ENCODE measurements around the gene COQ8A. TPM values are rescaled to one million over a fixed set of nuclear protein-coding genes. Genes with fewer than 3 reads are reported as not detected.
A peak's percentile ranks its signal among the peaks of the same experiment; 100 is the strongest.

COQ8A gene
- total and polyA plus RNA-seq, 2 donors (not counting 1 experiment from before 2014, with no cell fraction given), result 3.8 to 19.7 TPM

GRCh38 chr1:226901421-226901820 is 38.7 kb upstream of the COQ8A start:
- no peak overlapping the region for H3K27ac ChIP-seq (ENCODE audit: insufficient read depth, low read length)
- no peak for TF ChIP-seq CTCF (conservative IDR thresholded peaks at IDR 0.05 in 1 of 2, IDR thresholded peaks at IDR 0.05 in 1 of 2; ENCODE audit: low read depth in 1 of 2, low read length in 2 of 2)
- TF ChIP-seq EZH2 (IDR thresholded peaks at IDR 0.05; ENCODE audit: low read length, missing control alignments), result no peak
- H3K4me2 ChIP-seq (ENCODE audit: extremely low read depth, insufficient read depth, low read length), result no peak overlapping the region

GRCh38 chr1:226902601-226903000 is 37.5 kb upstream of the COQ8A start:
- no peak overlapping the region for H3K4me3 ChIP-seq (replicated peaks in 1 of 4; ENCODE audit: control extremely low read depth in 1 of 4, insufficient read depth in 1 of 4, low read depth in 3 of 4, low read length in 4 of 4)
- no peaks in the 10 kb centered on the region for H4K20me1 ChIP-seq (ENCODE audit: control insufficient read depth, extremely low read depth, insufficient read depth, low read length)
- H3K9me3 ChIP-seq (ENCODE audit: control insufficient read depth, insufficient read depth, low read depth, low read length), result no peaks in the 10 kb centered on the region
- no peak for TF ChIP-seq EZH2 (IDR thresholded peaks at IDR 0.05; ENCODE audit: low read length, missing control alignments)
- no peak for TF ChIP-seq CTCF (conservative IDR thresholded peaks at IDR 0.05 in 1 of 2, IDR thresholded peaks at IDR 0.05 in 1 of 2; ENCODE audit: low read depth in 1 of 2, low read length in 2 of 2)
- H3K4me2 ChIP-seq (ENCODE audit: extremely low read depth, insufficient read depth, low read length), result no peak overlapping the region
- no peak overlapping the region for H3K9ac ChIP-seq (ENCODE audit: insufficient read depth, low read length)
- DNase-seq (ENCODE audit: low read depth in 2 of 2), result no peak
- H2AFZ ChIP-seq (ENCODE audit: low read length), result no peak overlapping the region
- no peaks in the 10 kb centered on the region for H3K27me3 ChIP-seq (ENCODE audit: control insufficient read depth, insufficient read depth, low read length)
- H3K36me3 ChIP-seq (ENCODE audit: control insufficient read depth, insufficient read depth, low read length), result peaks cover 2% of the 10 kb centered on the region
- no peaks in the 10 kb centered on the region for H3K79me2 ChIP-seq (ENCODE audit: control insufficient read depth, insufficient read depth, low read length)
- no peaks in the 10 kb centered on the region for H3K4me1 ChIP-seq (ENCODE audit: control insufficient read depth, extremely low read depth, insufficient read depth, low read length)
- H3K27ac ChIP-seq (ENCODE audit: insufficient read depth, low read length), result no peak overlapping the region

More at GRCh38 chr1:226901421-226901820, 38.7 kb upstream of the COQ8A start:
- no peak overlapping the region for H3K9ac ChIP-seq (ENCODE audit: insufficient read depth, low read length)
- no peaks in the 10 kb centered on the region for H3K79me2 ChIP-seq (ENCODE audit: control insufficient read depth, insufficient read depth, low read length)
- no peak overlapping the region for H2AFZ ChIP-seq (ENCODE audit: low read length)
- H4K20me1 ChIP-seq (ENCODE audit: control insufficient read depth, extremely low read depth, insufficient read depth, low read length), result no peaks in the 10 kb centered on the region
- H3K4me1 ChIP-seq (ENCODE audit: control insufficient read depth, extremely low read depth, insufficient read depth, low read length), result no peaks in the 10 kb centered on the region
- no peaks in the 10 kb centered on the region for H3K27me3 ChIP-seq (ENCODE audit: control insufficient read depth, insufficient read depth, low read length)
- no peak overlapping the region for H3K4me3 ChIP-seq (replicated peaks in 1 of 4; ENCODE audit: control extremely low read depth in 1 of 4, insufficient read depth in 1 of 4, low read depth in 3 of 4, low read length in 4 of 4)
- H3K9me3 ChIP-seq (ENCODE audit: control insufficient read depth, insufficient read depth, low read depth, low read length), result no peaks in the 10 kb centered on the region
- no peak for DNase-seq (ENCODE audit: low read depth in 2 of 2)
- peaks cover 2% of the 10 kb centered on the region for H3K36me3 ChIP-seq (ENCODE audit: control insufficient read depth, insufficient read depth, low read length)

- Histone ChIP-seq H3K9ac (ENCODE audit: insufficient read depth, low read length) (no peak overlapping the region), H3K4me2 (ENCODE audit: extremely low read depth, insufficient read depth, low read length) (no peak overlapping the region), H3K9me3 (ENCODE audit: control insufficient read depth, insufficient read depth, low read depth, low read length) (no peaks in the 10 kb centered on the region), H3K36me3 (ENCODE audit: control insufficient read depth, insufficient read depth, low read length) (peaks cover 2% of the 10 kb centered on the region), H3K27ac (ENCODE audit: insufficient read depth, low read length) (no peak overlapping the region), H3K4me3 (replicated peaks in 1 of 4; ENCODE audit: control extremely low read depth in 1 of 4, insufficient read depth in 1 of 4, low read depth in 3 of 4, low read length in 4 of 4) (no peak overlapping the region), H3K79me2 (ENCODE audit: control insufficient read depth, insufficient read depth, low read length) (no peaks in the 10 kb centered on the region), H4K20me1 (ENCODE audit: control insufficient read depth, extremely low read depth, insufficient read depth, low read length) (no peaks in the 10 kb centered on the region), H3K4me1 (ENCODE audit: control insufficient read depth, extremely low read depth, insufficient read depth, low read length) (no peaks in the 10 kb centered on the region), H3K27me3 (ENCODE audit: control insufficient read depth, insufficient read depth, low read length) (no peaks in the 10 kb centered on the region), H2AFZ (ENCODE audit: low read length) (peak overlapping the region; percentile 57)
- DNase-seq (ENCODE audit: low read depth in 2 of 2), result peak; percentile 65 to 83
- TF ChIP-seq EZH2 (IDR thresholded peaks at IDR 0.05; ENCODE audit: low read length, missing control alignments), result no peak
- TF ChIP-seq CTCF (conservative IDR thresholded peaks at IDR 0.05 in 1 of 2, IDR thresholded peaks at IDR 0.05 in 1 of 2; ENCODE audit: low read depth in 1 of 2, low read length in 2 of 2), result no peak
Measured at GRCh38 chr1:226903819-226904716, 36.0 kb upstream of the COQ8A start.

Measured in fibroblast of lung (primary cell).